ENCODE results near the gene ZNF750. TPM values are rescaled to one million over a fixed set of nuclear protein-coding genes. Genes with fewer than 3 reads are reported as not detected.

Gene ZNF750
- total and polyA plus RNA-seq, 8 donors, result 0.38 to 3.4 (median 0.68) TPM

- peak; percentile 54 to 84 (median 68) for DNase-seq
- no peaks in the 10 kb centered on the region for H3K36me3 ChIP-seq
- peak; percentile 52 for ATAC-seq
These were observed 5.5 kb upstream of the ZNF750 start for GRCh38 chr17:82845163-82845807.

DNA sequence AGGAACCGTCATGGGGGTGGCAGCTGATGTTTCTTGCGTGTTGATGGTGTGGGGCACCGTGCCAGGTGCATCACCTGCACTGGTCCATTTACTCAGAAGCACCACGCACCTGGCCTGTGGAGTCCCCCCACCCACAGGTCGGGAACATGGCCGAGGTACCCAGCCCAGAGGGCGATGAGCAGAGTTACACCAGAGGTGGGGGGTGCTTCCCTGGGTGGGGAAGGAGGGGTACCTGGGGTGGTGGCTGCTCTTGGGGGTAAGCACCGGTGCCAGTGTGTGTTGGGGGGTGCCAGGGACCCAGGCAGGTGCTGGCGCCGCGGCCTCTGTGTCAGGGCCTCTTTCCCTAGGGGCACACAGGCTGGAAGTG is 5.0 kb upstream of the ZNF750 start:
- H3K9me3 ChIP-seq, result no peaks in the 10 kb centered on the region
- H3K4me1 ChIP-seq, result peaks cover 2 to 20% of the 10 kb centered on the region in 2 donors
- H3K36me3 ChIP-seq, result no peaks in the 10 kb centered on the region
- H3K27ac ChIP-seq, result peak overlapping the region; percentile 48 to 64
- TF ChIP-seq, protein P1, sequence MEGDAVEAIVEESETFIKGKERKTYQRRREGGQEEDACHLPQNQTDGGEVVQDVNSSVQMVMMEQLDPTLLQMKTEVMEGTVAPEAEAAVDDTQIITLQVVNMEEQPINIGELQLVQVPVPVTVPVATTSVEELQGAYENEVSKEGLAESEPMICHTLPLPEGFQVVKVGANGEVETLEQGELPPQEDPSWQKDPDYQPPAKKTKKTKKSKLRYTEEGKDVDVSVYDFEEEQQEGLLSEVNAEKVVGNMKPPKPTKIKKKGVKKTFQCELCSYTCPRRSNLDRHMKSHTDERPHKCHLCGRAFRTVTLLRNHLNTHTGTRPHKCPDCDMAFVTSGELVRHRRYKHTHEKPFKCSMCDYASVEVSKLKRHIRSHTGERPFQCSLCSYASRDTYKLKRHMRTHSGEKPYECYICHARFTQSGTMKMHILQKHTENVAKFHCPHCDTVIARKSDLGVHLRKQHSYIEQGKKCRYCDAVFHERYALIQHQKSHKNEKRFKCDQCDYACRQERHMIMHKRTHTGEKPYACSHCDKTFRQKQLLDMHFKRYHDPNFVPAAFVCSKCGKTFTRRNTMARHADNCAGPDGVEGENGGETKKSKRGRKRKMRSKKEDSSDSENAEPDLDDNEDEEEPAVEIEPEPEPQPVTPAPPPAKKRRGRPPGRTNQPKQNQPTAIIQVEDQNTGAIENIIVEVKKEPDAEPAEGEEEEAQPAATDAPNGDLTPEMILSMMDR (IDR thresholded peaks at IDR 0.05), result no peak
- DNase-seq (peak in 1 of 4 donors; percentile 28), ATAC-seq (no peak)
- no peaks in the 10 kb centered on the region for H3K27me3 ChIP-seq
- intact Hi-C loops (cut with DNase I), result no loop called here
- peak overlapping the region in 1 of 2 donors; percentile 35 for H3K4me3 ChIP-seq

More at GRCh38 chr17:82845163-82845807, 5.5 kb upstream of the ZNF750 start:
- H3K4me3 ChIP-seq, result peak overlapping the region; percentile 24 to 35
- TF ChIP-seq, protein P1 (IDR thresholded peaks at IDR 0.05), result no peak
- peak overlapping the region; percentile 48 to 64 for H3K27ac ChIP-seq
- H3K4me1 ChIP-seq, result peaks cover 2 to 20% of the 10 kb centered on the region in 2 donors
- no peaks in the 10 kb centered on the region for H3K9me3 ChIP-seq
- intact Hi-C loops (cut with DNase I), result no loop called here
- H3K27me3 ChIP-seq, result no peaks in the 10 kb centered on the region

DNA sequence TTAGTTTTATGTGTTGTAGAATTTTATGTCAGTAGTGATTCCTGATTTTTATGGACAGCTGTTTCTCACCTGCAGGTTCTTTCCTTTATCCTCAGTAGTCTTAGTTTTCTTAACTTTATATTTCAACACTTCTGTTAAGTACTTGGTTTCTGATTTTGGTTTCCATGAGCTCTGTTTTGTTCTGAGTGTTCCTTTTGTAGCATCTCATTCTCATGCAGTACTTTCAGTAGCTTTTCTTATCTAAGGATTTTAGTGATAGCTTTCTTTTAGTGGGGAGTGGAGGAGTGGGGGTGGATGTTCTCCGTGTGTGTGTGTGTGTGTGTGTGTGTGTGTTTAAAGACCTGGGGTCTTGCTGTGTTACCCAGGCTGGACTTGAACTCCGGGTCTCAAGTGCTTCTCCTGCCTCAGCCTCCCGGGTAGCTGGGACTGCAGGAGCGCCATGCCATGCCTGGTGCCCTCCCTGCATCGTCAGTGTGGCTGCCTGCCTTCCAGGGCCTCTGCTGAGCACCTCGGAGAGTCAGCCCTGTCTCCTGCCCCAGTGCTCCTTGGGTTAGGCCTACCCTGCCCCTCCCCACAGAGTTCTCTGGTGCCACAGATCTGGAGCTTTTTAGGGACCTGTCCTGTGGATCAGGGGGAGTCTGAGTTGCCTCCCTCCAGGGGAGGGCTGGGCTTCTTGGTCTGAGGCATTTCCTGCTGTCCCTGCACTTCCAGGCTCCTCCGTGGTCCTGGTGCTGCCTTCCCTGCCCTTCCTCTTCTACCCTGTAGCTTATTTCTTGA is 4.3 kb upstream of the ZNF750 start:
- TF ChIP-seq, protein P1 (IDR thresholded peaks at IDR 0.05), result no peak
- Histone ChIP-seq H3K4me3 (peak overlapping the region in 1 of 2 donors; percentile 35), H3K9me3 (no peaks in the 10 kb centered on the region), H3K36me3 (no peaks in the 10 kb centered on the region), H3K27me3 (no peaks in the 10 kb centered on the region), H3K27ac (peak overlapping the region in 1 of 2 donors; percentile 64), H3K4me1 (peaks cover 2 to 14% of the 10 kb centered on the region in 2 donors)
- ATAC-seq (no peak), DNase-seq (no peak)
- intact Hi-C loops (cut with DNase I), result no loop called here

DNA sequence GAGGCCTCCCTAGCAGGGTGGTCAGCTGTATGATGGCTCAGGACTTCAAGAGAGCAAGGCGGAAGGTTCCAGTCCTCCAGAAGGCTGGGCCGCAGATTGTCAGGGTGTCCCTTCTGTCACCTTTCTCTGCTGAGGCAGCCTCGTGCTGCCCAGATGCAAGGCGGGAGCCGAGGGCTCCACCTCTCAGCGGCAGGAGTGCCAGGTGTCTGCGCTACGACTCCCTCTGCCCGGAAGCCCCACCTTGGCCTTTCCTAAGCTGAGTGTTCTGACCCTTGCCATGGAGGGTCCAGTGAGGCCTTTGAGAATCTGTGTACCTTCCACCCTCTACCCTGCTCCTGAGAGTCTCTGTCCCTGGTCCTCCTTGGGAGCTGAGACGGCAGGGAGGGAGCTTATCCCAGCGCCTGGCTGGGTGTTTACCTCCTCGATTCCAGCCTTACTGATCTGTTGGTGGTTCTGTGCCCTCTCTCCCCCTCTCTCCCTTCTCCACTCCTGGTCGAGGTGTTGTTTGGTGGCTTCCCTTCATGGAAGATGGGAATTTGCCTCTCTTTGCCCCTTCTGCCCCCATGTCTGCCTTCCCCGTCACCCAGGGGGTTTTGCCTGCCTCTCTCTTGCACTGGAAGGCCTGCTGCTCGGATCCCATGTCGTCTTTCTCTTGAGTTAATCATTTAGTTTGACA is 2.2 kb upstream of the ZNF750 start:
- TF ChIP-seq, protein P1 (IDR thresholded peaks at IDR 0.05), result no peak
- no peak overlapping the region for H3K4me3 ChIP-seq
- H3K27ac ChIP-seq, result no peak overlapping the region
- H3K27me3 ChIP-seq, result no peaks in the 10 kb centered on the region
- DNase-seq, result peak in 1 of 4 donors; percentile 29
- intact Hi-C loops (cut with DNase I), result no loop called here
- ATAC-seq, result no peak
- H3K9me3 ChIP-seq, result no peaks in the 10 kb centered on the region
- no peaks in the 10 kb centered on the region for H3K36me3 ChIP-seq
- peaks cover 7 to 23% of the 10 kb centered on the region in 2 donors for H3K4me1 ChIP-seq

DNA sequence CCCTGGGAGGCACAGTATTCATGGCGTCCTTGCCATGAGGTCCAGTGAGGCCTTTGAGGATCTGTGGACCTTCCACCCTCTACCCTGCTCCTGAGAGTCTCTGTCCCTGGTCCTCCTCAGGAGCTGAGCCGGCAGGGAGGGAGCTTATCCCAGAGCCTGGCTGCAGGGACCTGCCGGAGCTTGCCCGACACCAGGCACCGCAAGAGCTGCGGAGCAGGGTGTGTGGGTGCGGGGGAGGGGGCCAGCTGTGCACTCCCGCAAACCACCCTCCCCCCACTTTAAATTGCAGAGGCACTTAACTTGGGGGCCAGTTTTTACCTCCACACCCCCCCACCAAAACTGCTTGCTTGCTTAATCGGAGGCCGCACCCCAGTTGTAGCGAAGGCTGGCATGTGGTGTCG is 609 bp upstream of the ZNF750 start:
- Histone ChIP-seq H3K27ac (no peak overlapping the region), H3K9me3 (no peaks in the 10 kb centered on the region), H3K4me1 (peaks cover 7 to 25% of the 10 kb centered on the region in 2 donors), H3K36me3 (no peaks in the 10 kb centered on the region), H3K27me3 (no peaks in the 10 kb centered on the region), H3K4me3 (no peak overlapping the region)
- TF ChIP-seq, protein P1 (IDR thresholded peaks at IDR 0.05), result no peak
- DNase-seq (no peak), ATAC-seq (no peak)
- intact Hi-C loops (cut with DNase I), result no loop called here

Measured in left lung (tissue), 10 donors.